Hair follicle dermal papilla cell (primary cell): ENCODE measurements around the gene DLG3. TPM values are rescaled to one million over a fixed set of nuclear protein-coding genes. Genes with fewer than 3 reads are reported as not detected.

ENCODE experiments used
- small RNA-seq: library from RNA; depleted of rRNA; stranded (forward); fragments of <200 nt; gene quantifications from one replicate; pipeline ENCODE3, GENCODE V24; 2012
- total RNA-seq: library from RNA; depleted of rRNA; stranded (reverse); fragments of >200 nt; gene quantifications from 2 replicates; pipeline ENCODE4 v1.2.3, GENCODE V29; 2012

The DLG3 gene
- 12.0 and 14.4 TPM in 2 replicates for total RNA-seq

DNA sequence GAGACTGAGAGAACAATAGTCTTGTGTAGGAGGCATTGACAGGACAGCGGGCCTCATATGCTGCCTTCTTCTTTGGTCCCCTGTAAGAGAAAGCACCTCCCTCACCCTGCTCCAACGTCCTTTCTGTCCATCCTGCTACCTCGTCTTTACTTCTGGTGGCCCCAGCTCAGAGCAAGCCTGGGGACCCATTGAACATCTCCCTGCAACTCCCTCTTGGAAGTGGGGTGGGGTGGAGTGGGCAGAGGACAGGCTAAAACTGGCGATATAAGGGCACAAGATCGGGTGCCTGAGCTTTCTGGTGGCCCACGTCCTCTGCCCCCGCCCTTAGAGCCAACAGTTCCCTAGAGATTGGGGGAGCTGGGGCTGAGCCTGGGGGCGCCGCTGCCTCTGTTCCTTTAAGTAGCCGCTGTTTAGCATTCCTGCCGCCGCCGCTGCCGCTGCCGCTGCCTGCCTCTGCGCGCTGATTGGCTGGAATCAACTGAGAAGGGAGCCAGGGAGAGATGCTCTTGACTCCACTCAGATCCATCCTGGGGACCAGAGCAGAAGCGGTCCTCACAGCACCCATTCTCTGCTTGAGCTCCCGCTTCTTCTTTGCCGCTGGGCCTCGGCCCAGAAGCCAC, at the start of gene DLG3:
TSS of gene DLG3 (plus strand) at position 510 of the 620 bp plus-strand sequence. CDS start 367 bp downstream, outside the sequence.

DNA sequence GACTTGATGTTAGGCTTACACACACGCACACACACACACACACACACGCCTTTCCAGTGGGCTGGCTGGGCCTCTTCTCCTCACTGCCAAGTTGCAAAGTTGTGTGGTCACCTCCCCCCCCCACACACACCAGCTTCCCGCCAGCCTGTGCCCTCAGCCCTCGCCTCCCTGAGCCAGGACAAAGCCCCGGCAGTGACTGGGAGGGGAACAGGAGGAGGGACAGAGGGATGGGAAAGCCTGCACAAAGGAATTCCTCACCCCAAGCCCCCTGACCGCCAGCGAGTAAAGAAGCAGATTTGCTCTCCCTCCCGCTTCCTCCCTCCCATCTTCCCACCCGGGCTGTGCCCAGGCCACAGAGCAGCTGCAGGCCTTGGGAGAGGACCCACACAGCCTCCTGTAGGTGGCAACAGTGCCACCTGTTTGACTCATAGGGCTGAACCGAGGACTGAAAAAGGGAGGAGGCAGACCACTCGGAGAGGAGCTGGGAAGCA, 21.7 kb upstream of the DLG3 start, which contains the start of gene GDPD2:
TSS of gene GDPD2 (plus strand) at position 464 of the 491 bp plus-strand sequence. CDS start 1,671 bp downstream, outside the sequence.

Small RNA genes within 50 kb of the gene (small RNA-seq; reads per million reads assigned to genes)
- gene RNU4-81P = not detected
- gene RNY4P23 = 0.33 reads per million

Other genes starting within 250 kb of the DLG3 start
- gene AWAT1, start 210.2 kb upstream of the DLG3 start, total RNA-seq = not detected in 2 replicates
- 0.32 TPM in 1 of 2 replicates, not detected in the other for gene P2RY4, start 184.6 kb upstream of the DLG3 start, total RNA-seq
- gene ARR3, start 176.5 kb upstream of the DLG3 start, total RNA-seq = not detected in 2 replicates
- gene RAB41, start 162.7 kb upstream of the DLG3 start, total RNA-seq = not detected in 2 replicates
- gene PDZD11, start 154.9 kb upstream of the DLG3 start, total RNA-seq = 46.4 and 50.6 TPM in 2 replicates
- gene KIF4A, start 154.7 kb upstream of the DLG3 start, total RNA-seq = 1.5 and 2.3 TPM in 2 replicates
- 0.16 TPM in 1 of 2 replicates, not detected in the other for gene GDPD2, start 21.5 kb upstream of the DLG3 start, total RNA-seq